Neural cell (in vitro differentiated cells): ENCODE measurements around the gene SIPA1. TPM values are rescaled to one million over a fixed set of nuclear protein-coding genes. Genes with fewer than 3 reads are reported as not detected.

ENCODE experiments used
- H2AFZ ChIP-seq: fragments of 200-600, 300-800 bp; sonication (generic), shearing (Covaris generic); 2 replicates; pipeline ENCODE4 v1.6.0; 2014; ENCODE audit warnings: low read depth, mild to moderate bottlenecking, antibody characterized with exemption, low read length, moderate library complexity
- H3F3A ChIP-seq: fragments of 200-600 bp; shearing (Covaris generic); 2 replicates; pipeline ENCODE4 v1.6.1; 2016; ENCODE audit warnings: mild to moderate bottlenecking, moderate library complexity, mixed read lengths, antibody characterized with exemption, low read length; ENCODE audit not compliant: insufficient read depth, poor library complexity, severe bottlenecking
- H3K27ac ChIP-seq: fragments of 200-600, 300-800 bp; sonication (generic), shearing (Covaris generic); 2 replicates; pipeline ENCODE4 v1.5.1; 2014; ENCODE audit warnings: mild to moderate bottlenecking, low read length, moderate library complexity
- H3K27me3 ChIP-seq: fragments of 300-800, 200-600 bp; sonication (generic), shearing (Covaris generic); 2 replicates; pipeline ENCODE4 v1.6.0; 2014; ENCODE audit warnings: mild to moderate bottlenecking, low read depth, low read length, moderate library complexity; ENCODE audit not compliant: insufficient read depth
- H3K36me3 ChIP-seq: fragments of 300-800, 200-600 bp; sonication (generic), shearing (Covaris generic); 2 replicates; pipeline ENCODE4 v1.5.1; 2014; ENCODE audit warnings: mild to moderate bottlenecking, antibody characterized with exemption, low read length, moderate library complexity; ENCODE audit not compliant: insufficient read depth
- H3K4me2 ChIP-seq: fragments of 300-800, 200-600 bp; sonication (generic), shearing (Covaris generic); 2 replicates; pipeline ENCODE4 v1.6.0; 2014; ENCODE audit warnings: mild to moderate bottlenecking, low read length
- H3K4me3 ChIP-seq: fragments of 300-800, 200-600 bp; sonication (generic), shearing (Covaris generic); 2 replicates; pipeline ENCODE4 v1.5.1; 2014; ENCODE audit warnings: mild to moderate bottlenecking, low read length, moderate library complexity
- H3K79me2 ChIP-seq: fragments of 200-600 bp; shearing (Covaris generic); replicated peaks from 2 replicates; pipeline ENCODE4 v1.6.0; 2014; ENCODE audit warnings: mild to moderate bottlenecking, low read length, moderate library complexity; ENCODE audit not compliant: insufficient read depth
- H3K9ac ChIP-seq: fragments of 300-800, 200-600 bp; sonication (generic), shearing (Covaris generic); 2 replicates; pipeline ENCODE4 v1.6.1; 2016; ENCODE audit warnings: mild to moderate bottlenecking, low read length, mixed read lengths
- H3K9me2 ChIP-seq: fragments of 200-600 bp; shearing (Covaris generic); 2 replicates; pipeline ENCODE4 v1.6.1; 2016; ENCODE audit warnings: mild to moderate bottlenecking, low read length, mixed read lengths; ENCODE audit not compliant: insufficient read depth
- H3K9me3 ChIP-seq: fragments of 200-600, 300-800 bp; sonication (generic), shearing (Covaris generic); 2 replicates; pipeline ENCODE4 v1.6.1; 2016; ENCODE audit warnings: mild to moderate bottlenecking, mixed run types, low read length, moderate library complexity, mixed read lengths
- H4K20me1 ChIP-seq: fragments of 200-600 bp; shearing (Covaris generic); 2 replicates; pipeline ENCODE4 v1.6.1; 2016; ENCODE audit warnings: mild to moderate bottlenecking, mixed run types; ENCODE audit not compliant: insufficient read depth
- CTCF ChIP-seq: fragments of 450-650 bp; IDR thresholded peaks from 2 replicates; pipeline ENCODE4 v1.5.1; 2014; ENCODE audit warnings: antibody characterized with exemption, mild to moderate bottlenecking, moderate library complexity; ENCODE audit not compliant: poor library complexity, severe bottlenecking
- EP300 ChIP-seq: fragments of 450-650 bp; conservative IDR thresholded peaks from 2 replicates; pipeline ENCODE4 v1.6.1; 2014; ENCODE audit warnings: antibody characterized with exemption, mild to moderate bottlenecking, moderate library complexity; ENCODE audit not compliant: poor library complexity, severe bottlenecking
- EZH2 ChIP-seq: fragments of 200-600, 300-800 bp; shearing (Covaris generic), sonication (generic); IDR thresholded peaks from 2 replicates; pipeline ENCODE4 v1.6.1; 2014; ENCODE audit warnings: antibody characterized with exemption, low read length, borderline replicate concordance, mild to moderate bottlenecking; ENCODE audit not compliant: insufficient read depth, poor library complexity, severe bottlenecking
- MXI1 ChIP-seq: fragments of 450-650 bp; conservative IDR thresholded peaks from 2 replicates; pipeline ENCODE4 v1.6.1; 2014; ENCODE audit warnings: antibody characterized with exemption, mild to moderate bottlenecking; ENCODE audit not compliant: poor library complexity, severe bottlenecking
- POLR2AphosphoS5 ChIP-seq: IDR thresholded peaks from 2 replicates; pipeline ENCODE4 v1.6.1; 2012
- RAD21 ChIP-seq: fragments of 450-650 bp; conservative IDR thresholded peaks from 2 replicates; pipeline ENCODE4 v1.6.1; 2014; ENCODE audit warnings: antibody characterized with exemption, mild to moderate bottlenecking, moderate library complexity
- REST ChIP-seq: IDR thresholded peaks from 2 replicates; pipeline ENCODE4 v1.6.1; 2012; ENCODE audit warnings: borderline replicate concordance
- SMC3 ChIP-seq: fragments of 450-650 bp; conservative IDR thresholded peaks from 2 replicates; pipeline ENCODE4 v1.6.1; 2014; ENCODE audit warnings: antibody characterized with exemption, mild to moderate bottlenecking, moderate library complexity; ENCODE audit not compliant: poor library complexity
- TAF1 ChIP-seq: IDR thresholded peaks from 2 replicates; pipeline ENCODE4 v1.6.1; 2012; ENCODE audit warnings: low read depth
- polyA plus RNA-seq: library from polyadenylated mRNA; depleted of rRNA; stranded (reverse); fragments of >200 nt; gene quantifications from 2 replicates; pipeline ENCODE4 v1.2.3, GENCODE V29; 2014

SIPA1 gene
- polyA plus RNA-seq, 1 donor from 2014 or later = 6.5 TPM

GRCh38 chr11:65662799-65663638 is 25.1 kb downstream of the SIPA1 start, which contains the start of gene RELA:
TSS of gene RELA (minus strand) at chr11:65662916. CDS start at chr11:65662832, 84 bp downstream.
- H2AFZ ChIP-seq = peak within 1 kb of the TSS; percentile 83
- no peaks in the 10 kb centered on the region for H3K36me3 ChIP-seq
- no peak for TF ChIP-seq CTCF
- TF ChIP-seq POLR2AphosphoS5 = peak; percentile 87
- no peak for TF ChIP-seq REST
- peak; percentile 84 for TF ChIP-seq MXI1
- no peak for TF ChIP-seq SMC3
- TF ChIP-seq RAD21 = no peak
- peak; percentile 41 for TF ChIP-seq EP300
- TF ChIP-seq TAF1 = peak; percentile 37
- TF ChIP-seq EZH2 = no peak
- peak within 1 kb of the TSS; percentile 91 for H3K4me2 ChIP-seq
- H3K79me2 ChIP-seq = peaks cover 10% of the 10 kb centered on the region
- H3K9ac ChIP-seq = peak within 1 kb of the TSS; percentile 98
- no peaks in the 10 kb centered on the region for H3K27me3 ChIP-seq
- H3K9me3 ChIP-seq = no peaks in the 10 kb centered on the region
- peak within 1 kb of the TSS; percentile 95 for H3K27ac ChIP-seq
- no peaks in the 10 kb centered on the region for H4K20me1 ChIP-seq
- H3K9me2 ChIP-seq = no peaks in the 10 kb centered on the region
- peaks cover 4% of the 10 kb centered on the region for H3F3A ChIP-seq
- peak within 1 kb of the TSS; percentile 96 for H3K4me3 ChIP-seq

GRCh38 chr11:65663639-65664200 is 25.8 kb downstream of the SIPA1 start:
- Histone ChIP-seq H3F3A (peaks cover 4% of the 10 kb centered on the region), H3K4me2 (peak overlapping the region; percentile 71), H3K27me3 (no peaks in the 10 kb centered on the region), H3K27ac (peak overlapping the region; percentile 95), H3K36me3 (no peaks in the 10 kb centered on the region), H4K20me1 (no peaks in the 10 kb centered on the region), H3K9ac (peak overlapping the region; percentile 98), H2AFZ (peak overlapping the region; percentile 83), H3K9me2 (no peaks in the 10 kb centered on the region), H3K9me3 (no peaks in the 10 kb centered on the region), H3K79me2 (peaks cover 10% of the 10 kb centered on the region), H3K4me3 (peak overlapping the region; percentile 96)
- no peak for TF ChIP-seq MXI1
- peak; percentile 17 for TF ChIP-seq POLR2AphosphoS5
